OCI-LY7 (cell line): ENCODE data around the gene BSG. TPM values are rescaled to one million over a fixed set of nuclear protein-coding genes. Genes with fewer than 3 reads are reported as not detected.

Experiments used
- BruUV-seq: library from RNA; stranded (reverse); fragments of 400-500 nt; replicated peaks from 2 replicates; lab custom pipeline; 2021; lab: Mats Ljungman, UMichigan
- CTCF ChIA-PET: fragments of 300-600 bp; sonication (Branson Sonifier 250); formaldehyde crosslinking; loops from one replicate; lab custom pipeline; 2022; ENCODE audit warnings: antibody characterized with exemption; ENCODE audit not compliant: unreplicated experiment; lab: Charles Lee
- POLR2A ChIA-PET: fragments of 300-600 bp; sonication (Branson Sonifier 250); formaldehyde crosslinking; loops from one replicate; lab custom pipeline; 2022; ENCODE audit warnings: antibody characterized with exemption; lab: Charles Lee
- DNase-seq: peaks from one replicate; pipeline ENCODE4 v3.0.0-alpha.2; 2015; ENCODE audit warnings: low spot score
- H2AFZ ChIP-seq: fragments of 200-600 bp; sonication (generic), shearing (Covaris generic); 2 replicates; pipeline ENCODE4 v1.6.1; 2014; ENCODE audit warnings: mild to moderate bottlenecking, antibody characterized with exemption, low read length, moderate library complexity
- H3K27ac ChIP-seq: fragments of 200-600 bp; sonication (generic); 2 replicates; pipeline ENCODE4 v1.5.1; 2014; ENCODE audit warnings: mixed run types, low read depth, mild to moderate bottlenecking, moderate library complexity, low read length, inconsistent platforms; ENCODE audit not compliant: poor library complexity, severe bottlenecking
- H3K36me3 ChIP-seq: fragments of 200-600 bp; sonication (generic); 2 replicates; pipeline ENCODE4 v1.6.1; 2014; ENCODE audit warnings: mild to moderate bottlenecking, antibody characterized with exemption, low read length, moderate library complexity, mixed read lengths; ENCODE audit not compliant: insufficient read depth
- H3K4me1 ChIP-seq: fragments of 200-600 bp; sonication (generic); 2 replicates; pipeline ENCODE4 v1.5.1; 2014; ENCODE audit warnings: mild to moderate bottlenecking, low read length; ENCODE audit not compliant: insufficient read depth, poor library complexity, severe bottlenecking
- H3K4me2 ChIP-seq: fragments of 200-600 bp; sonication (generic); 2 replicates; pipeline ENCODE4 v1.6.1; 2014; ENCODE audit warnings: mild to moderate bottlenecking, low read length
- H3K4me3 ChIP-seq: fragments of 200-600 bp; sonication (generic); 2 replicates; pipeline ENCODE4 v1.5.1; 2014; ENCODE audit warnings: mild to moderate bottlenecking, low read depth, low read length; ENCODE audit not compliant: poor library complexity, severe bottlenecking
- H3K79me2 ChIP-seq: fragments of 200-600 bp; sonication (generic); 2 replicates; pipeline ENCODE4 v1.6.1; 2016; ENCODE audit warnings: low read depth, mild to moderate bottlenecking, low read length, moderate library complexity, mixed read lengths; ENCODE audit not compliant: insufficient read depth
- H3K9me2 ChIP-seq: fragments of 200-600 bp; sonication (generic); 2 replicates; pipeline ENCODE4 v1.6.1; 2016; ENCODE audit warnings: mild to moderate bottlenecking, low read length, mixed read lengths; ENCODE audit not compliant: insufficient read depth
- H3K9me3 ChIP-seq: fragments of 200-600 bp; sonication (generic); 2 replicates; pipeline ENCODE4 v1.6.1; 2014; ENCODE audit warnings: mild to moderate bottlenecking, mixed run types, low read length, mixed read lengths
- H4K20me1 ChIP-seq: fragments of 200-600 bp; sonication (generic); 2 replicates; pipeline ENCODE4 v1.6.1; 2014; ENCODE audit warnings: mild to moderate bottlenecking, antibody characterized with exemption, low read length, moderate library complexity, mixed read lengths; ENCODE audit not compliant: insufficient read depth
- EZH2phosphoT487 ChIP-seq: fragments of 200-600 bp; sonication (generic); IDR thresholded peaks from 2 replicates; pipeline ENCODE4 v1.6.1; 2018; ENCODE audit warnings: low read depth, borderline replicate concordance, mild to moderate bottlenecking, mixed run types, antibody characterized with exemption, low read length, moderate library complexity, mixed read lengths
- intact Hi-C: fragments of 100-400 bp; cut with micrococcal nuclease; formaldehyde crosslinking; loops from one replicate; pipeline ENCODE4 v1.10.0; 2022; ENCODE audit not compliant: unreplicated experiment
- total RNA-seq, 2 experiments: library from RNA; depleted of rRNA in 1 of 2; stranded (reverse); fragments of >200 nt in 1 of 2; shearing (Covaris generic) in 1 of 2; gene quantifications; 2 replicates each; pipeline ENCODE4 v1.2.3, GENCODE V29; 2014 to 2022
- TF ChIP-seq, protein P1 (sequence below): fragments of 200-600 bp; sonication (generic); conservative IDR thresholded peaks from 2 replicates; pipeline ENCODE4 v1.5.1; 2014; ENCODE audit warnings: mild to moderate bottlenecking, antibody characterized with exemption, low read length, moderate library complexity, mixed read lengths

Gene BSG
- total RNA-seq, 2 experiments from 2014 or later, result 180 to 197 TPM

GRCh38 chr19:572743-573518, 535 bp downstream of the BSG start:
- BruUV-seq, result no TSS peak
- H4K20me1 ChIP-seq, result peaks cover 6% of the 10 kb centered on the region; the same call in 1 of the 2 replicates
- ChIA-PET CTCF (interaction anchor here (0.6 kb wide), 1 partner anchor 70 kb away, joined by 6 read pairs; no protein-coding TSS in a partner anchor), POLR2A (no interaction called here)
- peak overlapping the region; percentile 78 for H3K4me2 ChIP-seq
- H3K36me3 ChIP-seq, result peaks cover 27% of the 10 kb centered on the region
- intact Hi-C loops, result loop anchor here (2.0 to 5.0 kb wide), 4 partner anchors 41 to 224 kb away; partner anchors contain the start of genes CDC34, POLRMT, PTBP1 and RNF126
- no peaks in the 10 kb centered on the region for H3K9me2 ChIP-seq
- H3K27ac ChIP-seq, result peak overlapping the region; percentile 88
- H3K4me3 ChIP-seq, result peak overlapping the region; percentile 95
- TF ChIP-seq, protein P1, sequence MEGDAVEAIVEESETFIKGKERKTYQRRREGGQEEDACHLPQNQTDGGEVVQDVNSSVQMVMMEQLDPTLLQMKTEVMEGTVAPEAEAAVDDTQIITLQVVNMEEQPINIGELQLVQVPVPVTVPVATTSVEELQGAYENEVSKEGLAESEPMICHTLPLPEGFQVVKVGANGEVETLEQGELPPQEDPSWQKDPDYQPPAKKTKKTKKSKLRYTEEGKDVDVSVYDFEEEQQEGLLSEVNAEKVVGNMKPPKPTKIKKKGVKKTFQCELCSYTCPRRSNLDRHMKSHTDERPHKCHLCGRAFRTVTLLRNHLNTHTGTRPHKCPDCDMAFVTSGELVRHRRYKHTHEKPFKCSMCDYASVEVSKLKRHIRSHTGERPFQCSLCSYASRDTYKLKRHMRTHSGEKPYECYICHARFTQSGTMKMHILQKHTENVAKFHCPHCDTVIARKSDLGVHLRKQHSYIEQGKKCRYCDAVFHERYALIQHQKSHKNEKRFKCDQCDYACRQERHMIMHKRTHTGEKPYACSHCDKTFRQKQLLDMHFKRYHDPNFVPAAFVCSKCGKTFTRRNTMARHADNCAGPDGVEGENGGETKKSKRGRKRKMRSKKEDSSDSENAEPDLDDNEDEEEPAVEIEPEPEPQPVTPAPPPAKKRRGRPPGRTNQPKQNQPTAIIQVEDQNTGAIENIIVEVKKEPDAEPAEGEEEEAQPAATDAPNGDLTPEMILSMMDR, result no peak
- TF ChIP-seq EZH2phosphoT487, result no peak
- no peaks in the 10 kb centered on the region for H3K9me3 ChIP-seq
- H3K79me2 ChIP-seq, result peaks cover 53% of the 10 kb centered on the region
- peak; percentile 49 for DNase-seq
- H2AFZ ChIP-seq, result no peak overlapping the region
- H3K4me1 ChIP-seq, result peaks cover 32% of the 10 kb centered on the region

DNA sequence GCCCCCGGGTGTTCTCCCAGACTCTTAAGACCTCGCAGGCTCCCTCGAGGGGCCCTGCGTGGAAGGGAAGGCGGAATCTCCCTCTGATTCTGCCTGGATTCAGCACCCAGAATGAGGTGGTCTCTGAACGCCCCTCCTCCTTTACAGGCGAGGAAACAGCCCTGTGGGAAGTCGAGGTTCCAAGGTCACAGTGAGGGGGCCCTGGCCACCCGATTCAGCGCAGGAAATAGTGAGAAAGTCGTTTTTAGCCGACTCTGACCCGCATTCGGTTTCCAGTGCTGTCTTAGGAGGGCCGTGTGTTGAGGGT, 1.1 kb downstream of the BSG start:
- CTCF ChIA-PET, result no interaction called here
- H4K20me1 ChIP-seq, result peaks cover 6% of the 10 kb centered on the region; the same call in 1 of the 2 replicates
- H3K79me2 ChIP-seq, result peaks cover 53% of the 10 kb centered on the region
- H2AFZ ChIP-seq, result no peak overlapping the region
- H3K36me3 ChIP-seq, result peaks cover 33% of the 10 kb centered on the region
- no peak for TF ChIP-seq EZH2phosphoT487
- TF ChIP-seq, protein P1, result no peak
- BruUV-seq, result no TSS peak
- no peaks in the 10 kb centered on the region for H3K9me3 ChIP-seq
- peak overlapping the region; percentile 95 for H3K4me3 ChIP-seq
- H3K9me2 ChIP-seq, result no peaks in the 10 kb centered on the region
- peak overlapping the region; percentile 88 for H3K27ac ChIP-seq
- POLR2A ChIA-PET, result no interaction called here
- DNase-seq, result no peak
- peak overlapping the region; percentile 78 for H3K4me2 ChIP-seq
- intact Hi-C loops, result loop anchor here (2.0 to 5.0 kb wide), 4 partner anchors 41 to 224 kb away; partner anchors contain the start of genes CDC34, POLRMT, PTBP1 and RNF126
- H3K4me1 ChIP-seq, result peaks cover 32% of the 10 kb centered on the region
